ENCODE measurements around the gene PPM1F.
"Not testable (repeated sequence)": the region's sequence is repeated elsewhere in the genome, so short reads cannot be mapped to it uniquely, and the experiment has no call there.

DNA sequence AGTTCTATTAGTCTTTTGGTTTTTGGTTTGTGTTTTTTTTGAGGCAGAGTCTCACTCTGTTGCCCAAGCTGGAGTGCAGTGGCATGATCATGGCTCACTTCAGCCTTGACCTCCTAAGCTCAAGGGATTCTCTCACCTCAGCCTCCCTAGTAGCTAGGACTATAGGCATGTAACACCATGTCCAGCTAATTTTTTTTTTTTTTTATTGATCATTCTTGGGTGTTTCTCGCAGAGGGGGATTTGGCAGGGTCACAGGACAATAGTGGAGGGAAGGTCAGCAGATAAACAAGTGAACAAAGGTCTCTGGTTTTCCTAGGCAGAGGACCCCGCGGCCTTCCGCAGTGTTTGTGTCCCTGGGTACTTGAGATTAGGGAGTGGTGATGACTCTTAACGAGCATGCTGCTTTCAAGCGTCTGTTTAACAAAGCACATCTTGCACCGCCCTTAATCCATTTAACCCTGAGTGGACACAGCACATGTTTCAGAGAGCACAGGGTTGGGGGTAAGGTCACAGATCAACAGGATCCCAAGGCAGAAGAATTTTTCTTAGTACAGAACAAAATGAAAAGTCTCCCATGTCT lies 69.8 kb downstream of the PPM1F start:
- TF ChIP-seq SPI1 (IDR thresholded peaks at IDR 0.05; ENCODE audit: borderline replicate concordance, insufficient read depth, low read depth, low read length); GATAD2B (conservative IDR thresholded peaks at IDR 0.05; ENCODE audit: low read depth); POLR2A (IDR thresholded peaks at IDR 0.05; ENCODE audit: low read depth, low read length); ZNF274 (IDR thresholded peaks at IDR 0.05; ENCODE audit: insufficient read depth, insufficient read length); SIN3A (IDR thresholded peaks at IDR 0.05; ENCODE audit: low read depth, low read length); HDAC6 (IDR thresholded peaks at IDR 0.05; ENCODE audit: unreplicated experiment); HDAC2 (IDR thresholded peaks at IDR 0.05); FOXM1 (IDR thresholded peaks at IDR 0.05; ENCODE audit: low read depth, low read length): not testable (repeated sequence)
- TF ChIP-seq, protein P1, sequence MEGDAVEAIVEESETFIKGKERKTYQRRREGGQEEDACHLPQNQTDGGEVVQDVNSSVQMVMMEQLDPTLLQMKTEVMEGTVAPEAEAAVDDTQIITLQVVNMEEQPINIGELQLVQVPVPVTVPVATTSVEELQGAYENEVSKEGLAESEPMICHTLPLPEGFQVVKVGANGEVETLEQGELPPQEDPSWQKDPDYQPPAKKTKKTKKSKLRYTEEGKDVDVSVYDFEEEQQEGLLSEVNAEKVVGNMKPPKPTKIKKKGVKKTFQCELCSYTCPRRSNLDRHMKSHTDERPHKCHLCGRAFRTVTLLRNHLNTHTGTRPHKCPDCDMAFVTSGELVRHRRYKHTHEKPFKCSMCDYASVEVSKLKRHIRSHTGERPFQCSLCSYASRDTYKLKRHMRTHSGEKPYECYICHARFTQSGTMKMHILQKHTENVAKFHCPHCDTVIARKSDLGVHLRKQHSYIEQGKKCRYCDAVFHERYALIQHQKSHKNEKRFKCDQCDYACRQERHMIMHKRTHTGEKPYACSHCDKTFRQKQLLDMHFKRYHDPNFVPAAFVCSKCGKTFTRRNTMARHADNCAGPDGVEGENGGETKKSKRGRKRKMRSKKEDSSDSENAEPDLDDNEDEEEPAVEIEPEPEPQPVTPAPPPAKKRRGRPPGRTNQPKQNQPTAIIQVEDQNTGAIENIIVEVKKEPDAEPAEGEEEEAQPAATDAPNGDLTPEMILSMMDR (IDR thresholded peaks at IDR 0.05 in 2 of 3, conservative IDR thresholded peaks at IDR 0.05 in 1 of 3; ENCODE audit: control insufficient read depth in 2 of 3, extremely low read depth in 1 of 3, insufficient read depth in 1 of 3, low read depth in 3 of 3, low read length in 3 of 3) = not testable (repeated sequence)
- TF ChIP-seq, protein P2, sequence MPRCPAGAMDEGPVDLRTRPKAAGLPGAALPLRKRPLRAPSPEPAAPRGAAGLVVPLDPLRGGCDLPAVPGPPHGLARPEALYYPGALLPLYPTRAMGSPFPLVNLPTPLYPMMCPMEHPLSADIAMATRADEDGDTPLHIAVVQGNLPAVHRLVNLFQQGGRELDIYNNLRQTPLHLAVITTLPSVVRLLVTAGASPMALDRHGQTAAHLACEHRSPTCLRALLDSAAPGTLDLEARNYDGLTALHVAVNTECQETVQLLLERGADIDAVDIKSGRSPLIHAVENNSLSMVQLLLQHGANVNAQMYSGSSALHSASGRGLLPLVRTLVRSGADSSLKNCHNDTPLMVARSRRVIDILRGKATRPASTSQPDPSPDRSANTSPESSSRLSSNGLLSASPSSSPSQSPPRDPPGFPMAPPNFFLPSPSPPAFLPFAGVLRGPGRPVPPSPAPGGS (IDR thresholded peaks at IDR 0.05; ENCODE audit: borderline replicate concordance, insufficient read depth, low read depth, low read length, poor library complexity, severe bottlenecking) = not testable (repeated sequence)

All from GM12878 (cell line).